ENCODE data around the gene OLIG3.

DNA sequence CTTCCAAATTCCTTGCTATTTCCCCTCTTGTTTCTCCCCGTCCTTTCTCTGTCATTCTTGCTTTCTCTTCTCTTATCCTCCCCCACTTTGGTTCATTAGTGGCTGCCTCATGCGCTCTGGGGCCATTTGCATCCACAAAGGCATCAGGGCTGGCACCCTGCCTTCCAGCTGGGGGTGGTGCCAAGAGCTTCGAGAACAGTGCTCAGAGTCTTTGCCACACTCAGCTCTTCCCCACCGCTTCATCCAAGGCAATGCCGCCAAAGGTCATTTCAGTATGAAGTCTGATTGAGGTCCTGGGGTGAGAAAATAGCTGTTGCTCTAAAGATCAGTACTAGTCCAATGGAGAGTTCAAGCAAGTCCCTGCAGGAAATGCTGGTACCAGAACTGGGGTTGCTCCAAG is 22.7 kb downstream of the OLIG3 start:
- TF ChIP-seq, protein P1, sequence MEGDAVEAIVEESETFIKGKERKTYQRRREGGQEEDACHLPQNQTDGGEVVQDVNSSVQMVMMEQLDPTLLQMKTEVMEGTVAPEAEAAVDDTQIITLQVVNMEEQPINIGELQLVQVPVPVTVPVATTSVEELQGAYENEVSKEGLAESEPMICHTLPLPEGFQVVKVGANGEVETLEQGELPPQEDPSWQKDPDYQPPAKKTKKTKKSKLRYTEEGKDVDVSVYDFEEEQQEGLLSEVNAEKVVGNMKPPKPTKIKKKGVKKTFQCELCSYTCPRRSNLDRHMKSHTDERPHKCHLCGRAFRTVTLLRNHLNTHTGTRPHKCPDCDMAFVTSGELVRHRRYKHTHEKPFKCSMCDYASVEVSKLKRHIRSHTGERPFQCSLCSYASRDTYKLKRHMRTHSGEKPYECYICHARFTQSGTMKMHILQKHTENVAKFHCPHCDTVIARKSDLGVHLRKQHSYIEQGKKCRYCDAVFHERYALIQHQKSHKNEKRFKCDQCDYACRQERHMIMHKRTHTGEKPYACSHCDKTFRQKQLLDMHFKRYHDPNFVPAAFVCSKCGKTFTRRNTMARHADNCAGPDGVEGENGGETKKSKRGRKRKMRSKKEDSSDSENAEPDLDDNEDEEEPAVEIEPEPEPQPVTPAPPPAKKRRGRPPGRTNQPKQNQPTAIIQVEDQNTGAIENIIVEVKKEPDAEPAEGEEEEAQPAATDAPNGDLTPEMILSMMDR (IDR thresholded peaks at IDR 0.05): no peak
- TF ChIP-seq ZNF232 (CRISPR knock-in tag; IDR thresholded peaks at IDR 0.05) (no peak), KAT7 (CRISPR knock-in tag; IDR thresholded peaks at IDR 0.05; ENCODE audit: borderline replicate concordance) (no peak), SP1 (CRISPR knock-in tag; conservative IDR thresholded peaks at IDR 0.05) (no peak), CBFB (CRISPR knock-in tag; IDR thresholded peaks at IDR 0.05; ENCODE audit: low read depth) (no peak), NR2C2 (CRISPR knock-in tag; IDR thresholded peaks at IDR 0.05) (no peak), TCF7 (CRISPR knock-in tag; IDR thresholded peaks at IDR 0.05; ENCODE audit: low read depth) (no peak), ETV6 (CRISPR knock-in tag; IDR thresholded peaks at IDR 0.05) (no peak), MYBL2 (CRISPR knock-in tag; IDR thresholded peaks at IDR 0.05) (no peak)
- TF ChIP-seq, protein P2, sequence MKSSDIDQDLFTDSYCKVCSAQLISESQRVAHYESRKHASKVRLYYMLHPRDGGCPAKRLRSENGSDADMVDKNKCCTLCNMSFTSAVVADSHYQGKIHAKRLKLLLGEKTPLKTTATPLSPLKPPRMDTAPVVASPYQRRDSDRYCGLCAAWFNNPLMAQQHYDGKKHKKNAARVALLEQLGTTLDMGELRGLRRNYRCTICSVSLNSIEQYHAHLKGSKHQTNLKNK (CRISPR knock-in tag; IDR thresholded peaks at IDR 0.05): no peak
- TF ChIP-seq, protein P3, sequence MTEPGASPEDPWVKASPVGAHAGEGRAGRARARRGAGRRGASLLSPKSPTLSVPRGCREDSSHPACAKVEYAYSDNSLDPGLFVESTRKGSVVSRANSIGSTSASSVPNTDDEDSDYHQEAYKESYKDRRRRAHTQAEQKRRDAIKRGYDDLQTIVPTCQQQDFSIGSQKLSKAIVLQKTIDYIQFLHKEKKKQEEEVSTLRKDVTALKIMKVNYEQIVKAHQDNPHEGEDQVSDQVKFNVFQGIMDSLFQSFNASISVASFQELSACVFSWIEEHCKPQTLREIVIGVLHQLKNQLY (CRISPR knock-in tag; IDR thresholded peaks at IDR 0.05): no peak
- TF ChIP-seq, protein P4, sequence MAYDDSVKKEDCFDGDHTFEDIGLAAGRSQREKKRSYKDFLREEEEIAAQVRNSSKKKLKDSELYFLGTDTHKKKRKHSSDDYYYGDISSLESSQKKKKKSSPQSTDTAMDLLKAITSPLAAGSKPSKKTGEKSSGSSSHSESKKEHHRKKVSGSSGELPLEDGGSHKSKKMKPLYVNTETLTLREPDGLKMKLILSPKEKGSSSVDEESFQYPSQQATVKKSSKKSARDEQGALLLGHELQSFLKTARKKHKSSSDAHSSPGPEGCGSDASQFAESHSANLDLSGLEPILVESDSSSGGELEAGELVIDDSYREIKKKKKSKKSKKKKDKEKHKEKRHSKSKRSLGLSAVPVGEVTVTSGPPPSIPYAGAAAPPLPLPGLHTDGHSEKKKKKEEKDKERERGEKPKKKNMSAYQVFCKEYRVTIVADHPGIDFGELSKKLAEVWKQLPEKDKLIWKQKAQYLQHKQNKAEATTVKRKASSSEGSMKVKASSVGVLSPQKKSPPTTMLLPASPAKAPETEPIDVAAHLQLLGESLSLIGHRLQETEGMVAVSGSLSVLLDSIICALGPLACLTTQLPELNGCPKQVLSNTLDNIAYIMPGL (CRISPR knock-in tag; IDR thresholded peaks at IDR 0.05): no peak
- TF ChIP-seq, protein P5, sequence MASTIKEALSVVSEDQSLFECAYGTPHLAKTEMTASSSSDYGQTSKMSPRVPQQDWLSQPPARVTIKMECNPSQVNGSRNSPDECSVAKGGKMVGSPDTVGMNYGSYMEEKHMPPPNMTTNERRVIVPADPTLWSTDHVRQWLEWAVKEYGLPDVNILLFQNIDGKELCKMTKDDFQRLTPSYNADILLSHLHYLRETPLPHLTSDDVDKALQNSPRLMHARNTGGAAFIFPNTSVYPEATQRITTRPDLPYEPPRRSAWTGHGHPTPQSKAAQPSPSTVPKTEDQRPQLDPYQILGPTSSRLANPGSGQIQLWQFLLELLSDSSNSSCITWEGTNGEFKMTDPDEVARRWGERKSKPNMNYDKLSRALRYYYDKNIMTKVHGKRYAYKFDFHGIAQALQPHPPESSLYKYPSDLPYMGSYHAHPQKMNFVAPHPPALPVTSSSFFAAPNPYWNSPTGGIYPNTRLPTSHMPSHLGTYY (CRISPR knock-in tag; IDR thresholded peaks at IDR 0.05): no peak
- TF ChIP-seq, protein P6, sequence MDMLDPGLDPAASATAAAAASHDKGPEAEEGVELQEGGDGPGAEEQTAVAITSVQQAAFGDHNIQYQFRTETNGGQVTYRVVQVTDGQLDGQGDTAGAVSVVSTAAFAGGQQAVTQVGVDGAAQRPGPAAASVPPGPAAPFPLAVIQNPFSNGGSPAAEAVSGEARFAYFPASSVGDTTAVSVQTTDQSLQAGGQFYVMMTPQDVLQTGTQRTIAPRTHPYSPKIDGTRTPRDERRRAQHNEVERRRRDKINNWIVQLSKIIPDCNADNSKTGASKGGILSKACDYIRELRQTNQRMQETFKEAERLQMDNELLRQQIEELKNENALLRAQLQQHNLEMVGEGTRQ (CRISPR knock-in tag; IDR thresholded peaks at IDR 0.05): no peak

Measured in WTC11 (cell line).